GM18519 (cell line): ENCODE results near the gene POLR3G.

Experiments
- ATAC-seq: cut with Tn5 transposase; IDR thresholded peaks from one replicate; pipeline ENCODE4 v1.9.1; 2021; ENCODE audit warnings: mild to moderate bottlenecking, moderate library complexity; ENCODE audit not compliant: unreplicated experiment, low FRiP score

POLR3G gene

DNA sequence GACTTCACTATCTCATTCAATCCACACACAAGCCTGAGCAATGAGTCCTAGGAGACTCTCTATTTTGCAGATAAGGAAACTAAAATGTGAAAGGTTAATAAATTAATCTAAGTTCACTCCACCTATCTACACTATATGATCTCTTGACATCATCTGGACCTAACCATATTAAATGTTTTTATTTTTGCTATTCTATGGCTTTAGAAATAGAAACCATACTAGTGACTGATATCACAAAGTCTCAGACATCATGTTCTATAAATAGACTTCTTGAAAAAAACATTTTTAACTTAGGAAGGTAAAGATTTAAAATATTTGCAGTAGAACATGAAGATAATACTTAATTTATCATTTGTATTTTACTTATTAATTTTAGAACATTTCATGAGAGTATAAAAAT, 74.6 kb downstream of the POLR3G start:
- ATAC-seq = no peak

DNA sequence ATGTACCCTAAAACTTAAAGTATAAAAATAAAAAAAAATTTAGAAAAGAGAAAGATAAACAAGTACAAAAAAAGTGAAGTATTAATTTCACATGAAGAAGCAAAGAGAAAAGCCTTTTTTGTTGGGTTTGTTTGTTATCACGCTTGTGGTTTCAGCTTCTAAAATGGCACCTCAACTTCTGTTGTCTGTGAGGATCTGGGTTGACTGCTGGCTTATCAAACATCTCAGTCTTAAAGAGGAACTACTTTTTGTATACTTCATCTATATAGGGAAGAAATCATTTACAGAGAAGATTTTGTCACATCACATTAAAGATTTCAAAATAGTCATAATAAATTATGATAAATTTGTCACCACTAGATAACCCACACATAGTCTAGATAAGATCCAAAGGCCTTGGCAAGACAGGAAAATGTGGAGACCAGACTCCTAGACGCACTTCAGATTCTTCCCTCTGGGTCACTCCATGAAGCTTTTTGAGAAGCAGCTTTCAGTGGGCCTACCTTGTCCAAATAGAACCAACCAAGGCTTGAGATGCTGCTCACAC, 75.1 kb downstream of the POLR3G start:
- ATAC-seq = no peak

DNA sequence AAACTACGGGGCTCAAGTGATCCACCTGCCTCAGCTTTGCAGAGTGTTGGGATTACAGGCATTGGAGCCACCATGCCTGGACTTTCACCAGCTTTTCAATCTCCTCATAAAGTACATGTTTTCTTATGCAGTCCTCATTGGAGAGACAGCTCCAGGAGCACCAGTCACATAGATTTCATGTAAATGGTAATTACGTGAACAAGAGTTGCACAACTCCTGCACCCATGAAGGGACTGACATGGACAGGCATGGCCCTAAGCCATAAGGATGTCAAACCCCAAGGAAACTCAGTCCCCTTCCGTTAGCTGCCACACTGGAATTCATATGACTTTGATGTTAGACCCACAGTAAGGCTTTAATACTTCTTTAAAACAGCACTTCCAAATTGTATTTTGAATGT, 76.3 kb downstream of the POLR3G start:
- ATAC-seq = no peak

DNA sequence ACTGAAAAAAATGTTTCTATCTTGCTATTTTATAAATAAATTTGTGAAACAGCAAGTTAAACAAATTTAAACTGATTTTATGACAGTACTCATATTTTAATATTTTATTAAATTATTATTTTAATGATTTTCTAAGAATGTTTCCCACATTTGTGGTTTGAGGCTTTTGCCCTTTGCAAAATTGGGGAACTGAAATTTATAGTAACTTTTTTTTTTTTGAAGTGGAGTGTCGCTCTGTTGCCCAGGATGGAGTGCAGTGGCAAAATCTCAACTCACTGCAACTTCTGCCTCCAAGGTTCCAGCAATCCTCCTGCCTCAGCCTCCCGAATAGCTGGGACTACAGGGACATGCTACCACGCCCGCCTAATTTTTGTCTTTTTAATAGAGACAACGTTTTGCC, 76.7 kb downstream of the POLR3G start:
- ATAC-seq = no peak

DNA sequence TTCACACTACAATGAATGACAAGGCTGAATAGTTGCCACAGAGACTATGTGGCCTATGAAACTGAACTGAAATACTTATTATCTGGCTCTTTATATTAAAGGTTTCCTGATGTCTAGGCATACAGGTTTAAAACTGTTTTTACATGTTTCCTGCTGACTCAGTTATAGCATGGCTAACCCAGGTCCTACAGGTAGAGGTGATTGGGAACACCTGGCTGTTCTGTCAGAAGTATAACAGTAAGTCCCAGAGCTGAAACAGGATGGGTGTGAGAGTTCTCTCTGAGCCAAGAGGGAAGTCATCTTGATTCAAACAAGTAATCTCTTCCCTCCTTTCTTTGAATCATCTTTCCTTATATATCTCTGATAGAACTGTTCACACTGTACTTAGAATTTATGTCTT, 79.0 kb downstream of the POLR3G start:
- no peak for ATAC-seq

DNA sequence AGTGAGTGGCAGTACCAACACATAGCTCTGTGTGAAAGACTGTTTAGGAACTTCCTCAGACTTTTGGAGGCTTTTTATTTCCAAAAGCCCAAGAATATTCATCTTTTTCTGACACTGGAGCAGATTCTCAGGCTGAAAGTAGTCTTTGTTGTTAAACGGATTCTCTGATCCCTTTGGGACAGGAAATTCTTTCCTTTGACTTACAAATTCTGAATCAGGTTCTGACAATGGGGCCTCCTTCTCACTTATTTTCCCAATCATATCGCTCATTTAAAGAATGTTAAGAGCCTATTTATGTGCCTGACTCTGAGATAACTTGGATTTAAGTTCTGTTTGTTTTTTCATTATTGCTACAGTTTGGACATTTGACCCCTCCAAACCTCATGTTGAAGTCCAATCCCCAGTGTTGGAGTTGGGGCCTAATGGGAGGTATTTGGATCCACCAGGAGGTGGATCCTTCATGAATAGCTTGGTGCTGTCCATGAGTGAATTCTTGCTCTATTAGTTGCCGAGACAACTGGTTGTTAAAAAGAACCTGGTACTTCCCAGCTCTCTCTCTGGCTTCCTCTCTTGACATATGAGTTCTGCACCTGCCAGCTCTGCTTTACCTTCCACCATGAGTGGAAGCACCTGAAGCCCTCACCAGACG, 79.8 kb downstream of the POLR3G start:
- no peak for ATAC-seq

DNA sequence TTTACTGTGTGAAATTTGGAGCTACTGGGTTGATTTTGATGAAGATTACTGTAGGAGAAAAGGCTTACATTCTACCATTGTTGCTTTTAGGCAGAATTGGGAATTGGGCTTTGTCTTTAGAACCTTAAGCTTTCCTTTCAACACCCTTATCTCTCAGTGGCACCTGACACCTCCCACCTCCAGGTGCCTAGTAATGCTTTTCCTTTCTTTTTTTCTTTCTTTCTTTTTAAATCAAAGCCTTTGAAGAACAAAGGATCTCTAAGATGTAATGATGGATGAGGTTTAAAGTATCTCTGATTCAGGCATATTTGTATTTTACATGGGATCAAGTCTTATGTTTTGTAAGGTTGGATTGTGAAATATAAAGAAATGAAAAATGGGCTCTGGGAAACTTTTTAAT, 81.0 kb downstream of the POLR3G start:
- ATAC-seq = no peak

DNA sequence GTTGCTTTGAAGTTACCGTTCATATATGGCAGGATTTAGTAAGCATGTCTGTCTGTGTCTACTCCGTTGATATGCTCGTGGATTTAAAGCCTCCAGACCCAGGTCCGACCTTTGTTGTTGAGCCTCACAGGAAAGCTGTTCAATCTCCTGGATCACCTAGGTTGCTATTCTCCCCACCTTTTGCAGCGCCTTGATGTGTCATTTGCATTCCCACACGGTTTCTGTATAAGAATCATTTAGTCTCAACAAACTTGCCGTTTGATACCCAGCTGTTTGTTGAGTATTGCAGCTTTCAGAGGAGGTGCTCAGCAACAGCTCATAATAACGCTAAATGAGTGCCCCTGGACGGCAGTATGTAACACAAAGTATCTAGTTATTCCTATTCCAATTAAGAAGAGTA, 82.7 kb downstream of the POLR3G start:
- ATAC-seq = no peak

DNA sequence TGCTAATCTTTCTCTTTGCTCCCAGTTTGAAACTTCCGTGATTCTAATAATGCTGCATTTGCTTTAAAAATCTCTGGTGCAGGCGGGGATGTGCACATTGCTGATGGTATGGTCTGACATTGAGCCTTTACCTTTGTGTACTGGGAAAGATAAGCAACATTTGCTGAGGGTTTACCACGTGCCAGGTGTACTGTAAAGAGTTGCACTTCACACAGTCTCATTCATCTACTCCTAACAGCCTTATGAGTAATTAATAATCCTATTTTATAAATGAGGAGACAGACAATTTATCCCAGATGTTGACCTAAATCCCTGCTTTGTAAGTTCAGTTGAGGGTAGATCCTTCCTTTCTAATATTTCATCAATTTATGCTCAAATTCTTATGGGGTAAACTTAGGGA, 83.2 kb downstream of the POLR3G start:
- ATAC-seq = no peak

DNA sequence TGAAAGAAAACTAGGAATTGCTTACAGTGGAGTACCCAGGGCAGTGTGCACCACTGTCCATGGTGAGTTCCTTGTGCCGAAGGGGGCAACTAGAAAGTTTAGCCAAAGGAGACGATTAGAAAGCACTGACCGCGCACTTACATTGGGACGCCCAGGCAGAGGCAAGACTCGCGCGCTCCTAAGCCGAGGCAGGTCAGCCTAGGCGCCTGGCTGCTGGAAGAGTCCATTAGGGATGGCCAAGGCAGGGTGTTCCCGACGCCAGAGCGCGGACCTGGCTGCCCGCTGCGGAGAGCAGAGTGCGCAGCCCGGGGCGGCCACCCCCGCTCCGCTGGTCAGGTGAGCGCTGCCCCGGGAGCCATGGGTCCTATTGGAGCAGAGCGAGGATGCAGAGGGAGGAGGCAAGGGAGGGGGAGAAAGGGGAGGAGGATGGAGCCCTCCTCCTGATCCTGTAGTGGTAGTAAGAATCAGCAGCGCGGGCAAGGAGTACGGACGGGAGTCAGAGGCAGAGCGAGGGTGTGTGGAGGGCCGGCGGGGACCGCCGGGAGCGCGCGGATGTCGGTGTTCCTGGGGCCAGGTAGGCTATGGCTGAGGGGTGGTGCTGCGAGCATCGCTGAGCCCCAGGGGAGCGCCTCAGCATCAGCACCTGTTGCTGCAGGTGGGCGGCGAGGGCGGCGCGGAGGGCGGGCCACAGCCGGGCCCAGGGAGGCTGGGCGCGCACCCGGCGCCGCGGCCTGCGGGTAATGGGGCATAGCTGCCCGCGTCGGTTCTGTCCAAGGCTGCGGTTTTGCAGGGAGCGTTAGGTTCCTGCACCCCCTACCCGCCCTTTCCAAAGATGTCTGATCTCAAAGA, 83.9 kb downstream of the POLR3G start, which contains the start of gene ADGRV1:
Gene ADGRV1, plus strand, starts transcription at position 454 of the 849 bp plus-strand sequence. Its CDS starts 99 bp downstream, at position 553.
- no peak for ATAC-seq

DNA sequence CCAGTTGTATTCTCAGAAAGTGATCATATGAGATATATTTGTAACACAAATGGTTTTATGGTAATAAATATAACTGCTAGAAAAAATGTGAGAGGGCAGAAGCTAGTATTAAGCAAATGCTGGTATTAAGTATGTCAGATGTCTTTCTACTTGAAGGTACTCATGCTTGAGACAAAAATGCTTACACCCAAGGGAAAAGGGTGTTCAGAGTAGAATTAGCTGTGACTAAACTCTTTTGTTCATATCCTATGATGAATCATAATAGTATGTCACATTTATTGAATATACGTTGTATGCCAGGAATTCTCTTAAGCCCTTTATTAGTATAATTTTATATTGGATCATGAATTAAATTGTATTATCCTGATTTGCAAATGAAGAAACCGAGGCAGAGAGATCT, 86.1 kb downstream of the POLR3G start:
- ATAC-seq = no peak

DNA sequence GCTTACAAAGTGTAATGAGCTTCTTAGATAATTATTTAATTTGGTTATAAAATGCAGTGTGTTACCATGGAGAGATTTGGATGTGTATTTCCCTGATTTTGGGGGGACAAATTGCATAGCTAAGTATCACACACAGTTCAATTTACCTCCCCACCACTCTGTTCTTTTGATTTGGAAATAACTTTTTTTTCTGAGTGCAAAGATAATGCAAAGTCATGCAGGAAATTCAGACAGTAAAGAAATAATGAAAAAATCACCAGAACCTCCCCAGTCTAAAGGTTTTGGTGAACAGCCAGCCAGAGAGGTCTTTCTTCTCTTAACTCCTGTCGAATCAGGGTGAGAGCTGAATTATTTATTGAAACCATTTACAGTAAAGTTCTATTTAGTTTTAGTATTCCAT, 87.1 kb downstream of the POLR3G start:
- no peak for ATAC-seq

DNA sequence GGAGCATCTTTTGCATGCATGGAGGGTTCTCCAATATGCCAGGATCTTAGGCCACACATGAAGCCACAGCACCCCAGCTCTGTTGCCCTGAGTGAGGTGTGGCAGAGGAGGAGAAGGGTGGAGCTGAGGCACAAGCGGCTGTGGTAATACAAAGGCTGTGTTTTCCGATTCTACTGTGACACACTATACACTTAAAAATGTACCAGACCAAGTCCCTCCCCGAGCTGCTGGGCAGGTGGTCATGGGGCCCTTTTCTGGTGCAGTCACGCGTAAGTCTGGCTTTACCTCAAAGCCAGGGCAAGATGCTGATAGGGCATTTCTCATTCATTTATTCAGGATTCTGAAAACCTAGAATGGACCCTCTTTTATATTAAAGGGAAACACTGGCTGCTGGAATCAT, 87.7 kb downstream of the POLR3G start:
- no peak for ATAC-seq

DNA sequence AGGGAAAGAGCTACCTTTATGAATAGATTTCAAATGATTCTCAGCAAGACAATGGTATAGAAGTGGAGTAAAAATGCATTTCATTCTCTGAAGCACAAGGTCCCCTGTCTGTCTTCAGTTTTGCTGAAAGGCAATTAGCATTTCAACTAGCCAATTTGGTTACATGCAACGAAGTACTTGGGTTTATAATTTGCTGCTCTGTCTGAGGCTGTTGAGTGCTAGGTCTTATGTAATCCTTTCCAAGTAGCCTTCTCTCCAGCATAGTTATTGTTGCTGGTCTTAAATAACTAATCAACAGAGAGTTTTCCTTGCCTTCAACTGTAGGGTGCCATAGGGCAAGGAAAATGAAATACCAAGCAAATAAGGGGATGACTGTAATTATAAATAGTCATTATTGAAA, 88.4 kb downstream of the POLR3G start:
- ATAC-seq = no peak
